Spleen (tissue), 7 donors: ENCODE measurements around the gene CYS1.

Experiments
- POLR2A ChIP-seq, 3 donors: fragments of 450-650 bp; IDR thresholded peaks; one replicate each; pipeline ENCODE4 v1.5.1; 2017; ENCODE audit warnings: antibody characterized with exemption in 3 of 3, mild to moderate bottlenecking in 1 of 3
- POLR2AphosphoS5 ChIP-seq, 3 donors: sonication (generic); formaldehyde crosslinking; IDR thresholded peaks; one replicate each; pipeline ENCODE4 v1.5.1; 2017; ENCODE audit warnings: antibody characterized with exemption in 3 of 3
- TF ChIP-seq, protein P1 (sequence below), 11 experiments: fragments of 200-600 bp in 7 of 11; fragments of 450-650 bp in 4 of 11; sonication (generic) in 4 of 11; IDR thresholded peaks in 8 of 11; conservative IDR thresholded peaks in 3 of 11; 1 replicate in 7 of 11; 2 replicates in 4 of 11; pipeline versions ENCODE4 v1.4.0 to v1.8.0; 2016 to 2021; ENCODE audit warnings: antibody characterized with exemption in 11 of 11, inconsistent platforms in 4 of 11, mild to moderate bottlenecking in 1 of 11
- donor health status: DM: no; HTN: no; CAD: no; lungs with moderate emphysema.
- donor health status: DM: no; HTN: no; CAD: no.
- donor health status: DM: no; HTN: no; CAD: no.

DNA sequence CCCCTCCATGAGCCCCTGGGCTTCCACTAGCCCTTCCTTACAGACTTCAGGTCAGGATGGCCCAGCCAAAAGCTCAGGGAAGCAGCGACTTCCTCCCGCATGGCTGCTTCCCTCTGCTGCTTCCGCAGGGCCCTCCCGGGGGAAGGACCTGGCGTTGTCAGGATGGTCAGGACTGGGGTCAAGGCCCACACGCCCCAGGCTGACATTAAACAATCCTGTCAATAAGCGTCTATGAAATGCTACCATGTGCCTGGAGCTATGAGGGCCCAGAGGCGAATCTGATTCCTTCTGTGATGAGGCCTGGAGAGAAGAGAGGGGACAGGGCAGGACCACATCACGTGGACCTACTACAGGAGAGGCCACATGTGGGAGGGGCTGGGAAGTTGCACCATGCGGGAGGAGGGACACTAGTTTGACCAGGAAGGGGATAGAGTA lies 17.3 kb downstream of the CYS1 start:
- no peak for TF ChIP-seq POLR2A (IDR thresholded peaks at IDR 0.05)
- TF ChIP-seq, protein P1, sequence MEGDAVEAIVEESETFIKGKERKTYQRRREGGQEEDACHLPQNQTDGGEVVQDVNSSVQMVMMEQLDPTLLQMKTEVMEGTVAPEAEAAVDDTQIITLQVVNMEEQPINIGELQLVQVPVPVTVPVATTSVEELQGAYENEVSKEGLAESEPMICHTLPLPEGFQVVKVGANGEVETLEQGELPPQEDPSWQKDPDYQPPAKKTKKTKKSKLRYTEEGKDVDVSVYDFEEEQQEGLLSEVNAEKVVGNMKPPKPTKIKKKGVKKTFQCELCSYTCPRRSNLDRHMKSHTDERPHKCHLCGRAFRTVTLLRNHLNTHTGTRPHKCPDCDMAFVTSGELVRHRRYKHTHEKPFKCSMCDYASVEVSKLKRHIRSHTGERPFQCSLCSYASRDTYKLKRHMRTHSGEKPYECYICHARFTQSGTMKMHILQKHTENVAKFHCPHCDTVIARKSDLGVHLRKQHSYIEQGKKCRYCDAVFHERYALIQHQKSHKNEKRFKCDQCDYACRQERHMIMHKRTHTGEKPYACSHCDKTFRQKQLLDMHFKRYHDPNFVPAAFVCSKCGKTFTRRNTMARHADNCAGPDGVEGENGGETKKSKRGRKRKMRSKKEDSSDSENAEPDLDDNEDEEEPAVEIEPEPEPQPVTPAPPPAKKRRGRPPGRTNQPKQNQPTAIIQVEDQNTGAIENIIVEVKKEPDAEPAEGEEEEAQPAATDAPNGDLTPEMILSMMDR (IDR thresholded peaks at IDR 0.05 in 8 of 11, conservative IDR thresholded peaks at IDR 0.05 in 3 of 11): no peak
- TF ChIP-seq POLR2AphosphoS5 (IDR thresholded peaks at IDR 0.05): peak; percentile 55 to 74 (median 57)
